PC-3 (cell line): Measurements from ENCODE around the gene RAI1.

ENCODE experiments used
- EZH2 ChIP-seq: fragments of 300-600 bp; sonication (generic); IDR thresholded peaks from one replicate; pipeline ENCODE4 v1.6.1; 2017; ENCODE audit warnings: antibody characterized with exemption, mild to moderate bottlenecking, low read length; ENCODE audit not compliant: unreplicated experiment
- EZH2phosphoT487 ChIP-seq: fragments of 300-600 bp; sonication (generic); IDR thresholded peaks from 2 replicates; pipeline ENCODE4 v1.6.1; 2018; ENCODE audit warnings: mild to moderate bottlenecking, antibody characterized with exemption, low read length, borderline replicate concordance
- TF ChIP-seq, protein P1 (sequence below): fragments of 300-600 bp; sonication (generic); conservative IDR thresholded peaks from 2 replicates; pipeline ENCODE4 v1.5.1; 2017; ENCODE audit warnings: antibody characterized with exemption, low read depth, mild to moderate bottlenecking, low read length

- TF ChIP-seq, protein P1, sequence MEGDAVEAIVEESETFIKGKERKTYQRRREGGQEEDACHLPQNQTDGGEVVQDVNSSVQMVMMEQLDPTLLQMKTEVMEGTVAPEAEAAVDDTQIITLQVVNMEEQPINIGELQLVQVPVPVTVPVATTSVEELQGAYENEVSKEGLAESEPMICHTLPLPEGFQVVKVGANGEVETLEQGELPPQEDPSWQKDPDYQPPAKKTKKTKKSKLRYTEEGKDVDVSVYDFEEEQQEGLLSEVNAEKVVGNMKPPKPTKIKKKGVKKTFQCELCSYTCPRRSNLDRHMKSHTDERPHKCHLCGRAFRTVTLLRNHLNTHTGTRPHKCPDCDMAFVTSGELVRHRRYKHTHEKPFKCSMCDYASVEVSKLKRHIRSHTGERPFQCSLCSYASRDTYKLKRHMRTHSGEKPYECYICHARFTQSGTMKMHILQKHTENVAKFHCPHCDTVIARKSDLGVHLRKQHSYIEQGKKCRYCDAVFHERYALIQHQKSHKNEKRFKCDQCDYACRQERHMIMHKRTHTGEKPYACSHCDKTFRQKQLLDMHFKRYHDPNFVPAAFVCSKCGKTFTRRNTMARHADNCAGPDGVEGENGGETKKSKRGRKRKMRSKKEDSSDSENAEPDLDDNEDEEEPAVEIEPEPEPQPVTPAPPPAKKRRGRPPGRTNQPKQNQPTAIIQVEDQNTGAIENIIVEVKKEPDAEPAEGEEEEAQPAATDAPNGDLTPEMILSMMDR = no peak
- TF ChIP-seq EZH2 = no peak
- TF ChIP-seq EZH2phosphoT487 = no peak
These were observed 70.3 kb downstream of the RAI1 start for GRCh38 chr17:17751489-17752088.
